ENCODE measurements around the gene RPL7A.

GRCh38 chr9:133378408-133378962, 30.5 kb downstream of the RPL7A start:
- TF ChIP-seq CTCF (IDR thresholded peaks at IDR 0.05) (no peak), POLR2A (IDR thresholded peaks at IDR 0.05) (no peak)
